Dermis microvascular lymphatic vessel endothelial cell (primary cell): ENCODE measurements around the gene COQ2. TPM values are rescaled to one million over a fixed set of nuclear protein-coding genes. Genes with fewer than 3 reads are reported as not detected.

Experiments used
- DNase-seq, 2 donors: peaks; one replicate each; pipeline versions ENCODE4 v3.0.0 to v3.0.0-alpha.2; 2010; ENCODE audit warnings: low read depth in 2 of 2
- total RNA-seq: library from RNA; depleted of rRNA; stranded (reverse); fragments of >200 nt; gene quantifications from 2 replicates; pipeline ENCODE4 v1.2.1, GENCODE V29; 2014

COQ2 gene
- total RNA-seq, 1 donor from 2014 or later: 20.3 TPM

- DNase-seq: peak in 1 of 2 donors; percentile 14
Measured at GRCh38 chr4:83217721-83218522, 66.7 kb downstream of the COQ2 start.

- DNase-seq: no peak
Measured at GRCh38 chr4:83216959-83217683, 67.5 kb downstream of the COQ2 start.

GRCh38 chr4:83214079-83214478 is 70.5 kb downstream of the COQ2 start:
- DNase-seq: no peak

Other genes with a start within 250 kb of the COQ2 start
- 88.9 and 89.6 TPM in 2 replicates for gene COPS4, start 249.6 kb downstream of the COQ2 start, total RNA-seq
- gene PLAC8, start 170.1 kb downstream of the COQ2 start, total RNA-seq: 0.25 and 0.39 TPM in 2 replicates
- 9.2 and 19.7 TPM in 2 replicates for gene HPSE, start 50.0 kb upstream of the COQ2 start, total RNA-seq
- gene HELQ, start 171.0 kb upstream of the COQ2 start, total RNA-seq: 8.9 and 14.7 TPM in 2 replicates
- 16.7 and 24.6 TPM in 2 replicates for gene MRPS18C, start 171.3 kb upstream of the COQ2 start, total RNA-seq
- 15.5 and 16.6 TPM in 2 replicates for gene ABRAXAS1, start 200.3 kb upstream of the COQ2 start, total RNA-seq